HG03108 (cell line): ENCODE results near the gene USP11.
"Not testable (repeated sequence)": the region's sequence is repeated elsewhere in the genome, so short reads cannot be mapped to it uniquely, and the experiment has no call there.

Source experiments
- ATAC-seq: cut with Tn5 transposase; IDR thresholded peaks from one replicate; pipeline ENCODE4 v1.9.1; 2021; ENCODE audit warnings: moderate library complexity; ENCODE audit not compliant: unreplicated experiment

Gene USP11

GRCh38 chrX:47244676-47245075 is 11.9 kb downstream of the USP11 start:
- ATAC-seq = no peak

- no peak for ATAC-seq
Observed at GRCh38 chrX:47245156-47245555, 12.3 kb downstream of the USP11 start.

GRCh38 chrX:47247206-47247998 is 14.6 kb downstream of the USP11 start:
- ATAC-seq = no peak

GRCh38 chrX:47247999-47248320 is 15.2 kb downstream of the USP11 start:
- no peak for ATAC-seq

GRCh38 chrX:47248576-47248975 is 15.8 kb downstream of the USP11 start:
- no peak for ATAC-seq

GRCh38 chrX:47250017-47250347 is 17.2 kb downstream of the USP11 start:
- no peak for ATAC-seq

- not testable (repeated sequence) for ATAC-seq
Observed at GRCh38 chrX:47257620-47258019, 24.8 kb downstream of the USP11 start.

GRCh38 chrX:47264483-47265173 is 31.8 kb downstream of the USP11 start:
- no peak for ATAC-seq

- ATAC-seq = no peak
Observed at GRCh38 chrX:47266643-47267042, 33.8 kb downstream of the USP11 start.

- ATAC-seq = no peak
Observed at GRCh38 chrX:47272013-47272408, 39.2 kb downstream of the USP11 start.

GRCh38 chrX:47273011-47273730 is 40.4 kb downstream of the USP11 start:
- ATAC-seq = no peak

- no peak for ATAC-seq
Observed at GRCh38 chrX:47278691-47279090, 45.9 kb downstream of the USP11 start.

- ATAC-seq = no peak
Observed at GRCh38 chrX:47283015-47283771, 50.4 kb downstream of the USP11 start.

- not testable (repeated sequence) for ATAC-seq
Observed at GRCh38 chrX:47284616-47285015, 51.8 kb downstream of the USP11 start.

GRCh38 chrX:47285836-47286320 is 53.1 kb downstream of the USP11 start:
- ATAC-seq = no peak

GRCh38 chrX:47293106-47293505 is 60.3 kb downstream of the USP11 start:
- ATAC-seq = no peak

GRCh38 chrX:47296766-47297365 is 64.1 kb downstream of the USP11 start:
- no peak for ATAC-seq

GRCh38 chrX:47297874-47298273 is 65.1 kb downstream of the USP11 start:
- no peak for ATAC-seq
